Activated T-helper 2 cell treated with anti-CD3 and anti-CD28 coated beads, Interferon-gamma antibody, Interleukin-2, Interleukin-4, amounts not matched to agents 10 μg/mL and 5 μg/mL and 100 μg/mL, durations not matched to agents 14 hours and 24 hours and 36 hours (primary cell): ENCODE measurements around the gene CCR7. TPM values are rescaled to one million over a fixed set of nuclear protein-coding genes. Genes with fewer than 3 reads are reported as not detected.

Experiments
- DNase-seq: peaks from one replicate; pipeline ENCODE4 v3.0.0; 2021; ENCODE audit warnings: low spot score
- H3K27ac Mint-ChIP-seq: one replicate; pipeline ENCODE4 v1.8.0; 2021; ENCODE audit warnings: mixed read lengths
- H3K27me3 Mint-ChIP-seq: one replicate; pipeline ENCODE4 v1.8.0; 2021; ENCODE audit warnings: low read depth, mixed read lengths
- H3K36me3 Mint-ChIP-seq: one replicate; pipeline ENCODE4 v1.8.0; 2021; ENCODE audit warnings: low read depth, mixed read lengths
- H3K4me1 Mint-ChIP-seq: one replicate; pipeline ENCODE4 v1.8.0; 2021; ENCODE audit warnings: low read depth, mixed read lengths
- H3K4me3 Mint-ChIP-seq: one replicate; pipeline ENCODE4 v1.8.0; 2021; ENCODE audit warnings: low read depth, mild to moderate bottlenecking, moderate library complexity, mixed read lengths
- H3K9me3 Mint-ChIP-seq: one replicate; pipeline ENCODE4 v1.8.0; 2021; ENCODE audit warnings: mixed read lengths
- intact Hi-C: fragments of 100-400 bp; cut with micrococcal nuclease; formaldehyde crosslinking; loops from one replicate; pipeline ENCODE4 v1.15.1; 2023
- total RNA-seq: library from RNA; stranded (reverse); gene quantifications from 2 replicates; pipeline ENCODE4 v1.2.3, GENCODE V29; 2022

The CCR7 gene
- total RNA-seq, 1 donor from 2014 or later: 367 TPM

GRCh38 chr17:40557531-40558299, 7.6 kb downstream of the CCR7 start:
- intact Hi-C loops: no loop called here
- Mint-ChIP-seq H3K9me3 (no peaks in the 10 kb centered on the region), H3K4me1 (peaks cover 75% of the 10 kb centered on the region), H3K4me3 (peak overlapping the region; percentile 95), H3K27me3 (no peaks in the 10 kb centered on the region), H3K36me3 (peaks cover 97% of the 10 kb centered on the region), H3K27ac (peak overlapping the region; percentile 47)
- peak; percentile 7 for DNase-seq

- intact Hi-C loops: no loop called here
- no peaks in the 10 kb centered on the region for H3K9me3 Mint-ChIP-seq
- H3K27me3 Mint-ChIP-seq: no peaks in the 10 kb centered on the region
- peak overlapping the region; percentile 47 for H3K4me3 Mint-ChIP-seq
- peak; percentile 7 for DNase-seq
- H3K36me3 Mint-ChIP-seq: peaks cover 97% of the 10 kb centered on the region
- peak overlapping the region; percentile 68 for H3K27ac Mint-ChIP-seq
- H3K4me1 Mint-ChIP-seq: peaks cover 76% of the 10 kb centered on the region
Measured at GRCh38 chr17:40556884-40557414, 8.3 kb downstream of the CCR7 start.

GRCh38 chr17:40556198-40556661, 9.0 kb downstream of the CCR7 start:
- no peaks in the 10 kb centered on the region for H3K27me3 Mint-ChIP-seq
- H3K27ac Mint-ChIP-seq: peak overlapping the region; percentile 68
- peaks cover 96% of the 10 kb centered on the region for H3K36me3 Mint-ChIP-seq
- no peaks in the 10 kb centered on the region for H3K9me3 Mint-ChIP-seq
- DNase-seq: no peak
- intact Hi-C loops: no loop called here
- H3K4me1 Mint-ChIP-seq: peaks cover 76% of the 10 kb centered on the region
- H3K4me3 Mint-ChIP-seq: no peak overlapping the region

GRCh38 chr17:40555296-40556190, 9.7 kb downstream of the CCR7 start:
- H3K27ac Mint-ChIP-seq: peak overlapping the region; percentile 59
- H3K36me3 Mint-ChIP-seq: peaks cover 96% of the 10 kb centered on the region
- intact Hi-C loops: no loop called here
- H3K4me3 Mint-ChIP-seq: peak overlapping the region; percentile 62
- H3K27me3 Mint-ChIP-seq: no peaks in the 10 kb centered on the region
- peaks cover 78% of the 10 kb centered on the region for H3K4me1 Mint-ChIP-seq
- DNase-seq: peak; percentile 8
- H3K9me3 Mint-ChIP-seq: no peaks in the 10 kb centered on the region

- Mint-ChIP-seq H3K27me3 (no peaks in the 10 kb centered on the region), H3K9me3 (no peaks in the 10 kb centered on the region), H3K4me1 (peaks cover 77% of the 10 kb centered on the region), H3K4me3 (peak overlapping the region; percentile 62), H3K36me3 (peaks cover 91% of the 10 kb centered on the region), H3K27ac (peak overlapping the region; percentile 86)
- intact Hi-C loops: no loop called here
- peak; percentile 7 for DNase-seq
Measured at GRCh38 chr17:40554646-40555295, 10.5 kb downstream of the CCR7 start.

GRCh38 chr17:40553694-40554534, 11.4 kb downstream of the CCR7 start:
- DNase-seq: peak; percentile 18
- Mint-ChIP-seq H3K27me3 (no peaks in the 10 kb centered on the region), H3K36me3 (peaks cover 86% of the 10 kb centered on the region), H3K9me3 (no peaks in the 10 kb centered on the region), H3K4me3 (peak overlapping the region; percentile 62), H3K27ac (peak overlapping the region; percentile 86), H3K4me1 (peaks cover 77% of the 10 kb centered on the region)
- intact Hi-C loops: no loop called here

GRCh38 chr17:40552806-40553693, 12.2 kb downstream of the CCR7 start:
- no peak overlapping the region for H3K4me3 Mint-ChIP-seq
- no peaks in the 10 kb centered on the region for H3K27me3 Mint-ChIP-seq
- peaks cover 77% of the 10 kb centered on the region for H3K36me3 Mint-ChIP-seq

GRCh38 chr17:40551879-40552768, 13.1 kb downstream of the CCR7 start:
- no peaks in the 10 kb centered on the region for H3K9me3 Mint-ChIP-seq
- peak; percentile 7 for DNase-seq
- H3K27me3 Mint-ChIP-seq: no peaks in the 10 kb centered on the region
- intact Hi-C loops: no loop called here
- peaks cover 70% of the 10 kb centered on the region for H3K36me3 Mint-ChIP-seq
- peak overlapping the region; percentile 65 for H3K27ac Mint-ChIP-seq
- no peak overlapping the region for H3K4me3 Mint-ChIP-seq
- peaks cover 80% of the 10 kb centered on the region for H3K4me1 Mint-ChIP-seq

More at GRCh38 chr17:40552806-40553693, 12.2 kb downstream of the CCR7 start:
- Mint-ChIP-seq H3K4me1 (peaks cover 78% of the 10 kb centered on the region), H3K9me3 (no peaks in the 10 kb centered on the region), H3K27ac (peak overlapping the region; percentile 86)
- peak; percentile 8 for DNase-seq
- intact Hi-C loops: no loop called here

GRCh38 chr17:40551091-40551878, 14.0 kb downstream of the CCR7 start:
- peaks cover 75% of the 10 kb centered on the region for H3K4me1 Mint-ChIP-seq
- H3K27me3 Mint-ChIP-seq: no peaks in the 10 kb centered on the region
- peaks cover 62% of the 10 kb centered on the region for H3K36me3 Mint-ChIP-seq
- DNase-seq: peak; percentile 6
- no peaks in the 10 kb centered on the region for H3K9me3 Mint-ChIP-seq
- intact Hi-C loops: no loop called here
- H3K27ac Mint-ChIP-seq: peak overlapping the region; percentile 57
- no peak overlapping the region for H3K4me3 Mint-ChIP-seq

- peak; percentile 6 for DNase-seq
- Mint-ChIP-seq H3K4me3 (no peak overlapping the region), H3K9me3 (no peaks in the 10 kb centered on the region), H3K27ac (peak overlapping the region; percentile 46), H3K36me3 (peaks cover 55% of the 10 kb centered on the region), H3K27me3 (no peaks in the 10 kb centered on the region), H3K4me1 (peaks cover 72% of the 10 kb centered on the region)
- intact Hi-C loops: no loop called here
Measured at GRCh38 chr17:40550608-40551007, 14.7 kb downstream of the CCR7 start.
